Mucosa of stomach (tissue), 1 donor: ENCODE data around the gene OSCAR.

Source experiments
- H3K27me3 ChIP-seq: one replicate; pipeline ENCODE4 v1.7.0; 2013; ENCODE audit warnings: mild to moderate bottlenecking, low read length; ENCODE audit not compliant: control insufficient read depth, insufficient read depth
- H3K36me3 ChIP-seq: one replicate; pipeline ENCODE4 v1.7.0; 2013; ENCODE audit warnings: low read length; ENCODE audit not compliant: control insufficient read depth, insufficient read depth
- H3K4me1 ChIP-seq: one replicate; pipeline ENCODE4 v1.7.0; 2013; ENCODE audit warnings: mild to moderate bottlenecking, low read length; ENCODE audit not compliant: control insufficient read depth, insufficient read depth
- H3K4me3 ChIP-seq: one replicate; pipeline ENCODE4 v1.7.0; 2013; ENCODE audit warnings: low read length
- H3K9ac ChIP-seq: one replicate; pipeline ENCODE4 v1.7.0; 2013; ENCODE audit warnings: mild to moderate bottlenecking, low read length, moderate library complexity
- H3K9me3 ChIP-seq: one replicate; pipeline ENCODE4 v1.7.0; 2013; ENCODE audit warnings: mild to moderate bottlenecking, low read length, moderate library complexity; ENCODE audit not compliant: control insufficient read depth
- donor health status: Pancreatic carcinoma.

The OSCAR gene

DNA sequence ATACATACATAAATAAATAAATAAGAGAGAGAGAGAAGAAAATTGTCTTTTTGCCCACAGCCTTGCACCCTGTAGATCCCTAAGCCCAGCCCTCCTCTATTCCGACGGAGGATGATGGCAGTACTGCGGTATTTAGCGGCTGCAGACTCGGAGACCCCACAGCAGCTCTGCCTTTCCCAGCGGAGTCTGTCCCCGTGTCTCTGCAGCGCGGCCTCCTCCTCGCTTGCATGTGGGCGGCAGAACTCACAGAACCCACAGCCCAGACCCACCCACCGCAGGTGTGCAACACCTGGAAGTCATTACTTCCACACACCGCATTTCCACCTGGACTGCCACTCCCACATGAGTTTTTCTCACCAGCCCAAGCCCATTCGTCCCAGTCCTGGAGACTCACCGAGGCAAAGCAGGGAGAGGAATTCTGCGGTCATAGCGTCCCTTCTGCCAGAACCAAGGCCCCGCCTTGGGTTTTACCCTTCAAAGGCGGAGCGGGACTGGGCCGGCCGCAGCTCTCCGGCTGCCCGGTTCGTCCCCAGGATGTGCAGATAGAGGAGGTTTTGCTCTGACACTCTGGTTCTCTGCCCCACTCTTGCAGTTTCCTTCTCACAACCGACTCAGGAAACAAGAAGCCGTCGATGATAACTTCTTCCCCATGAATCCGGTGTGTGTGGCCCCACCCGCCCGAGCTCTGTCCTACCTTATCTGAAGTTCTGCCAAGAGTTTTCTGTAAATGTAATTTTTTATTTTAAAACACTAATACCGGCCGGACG lies 37.1 kb downstream of the OSCAR start, which contains the start of gene VSTM1:
VSTM1 (minus strand) TSS at position 548 of the 767 bp plus-strand sequence; CDS start at position 428, 120 bp downstream.
- no peak within 1 kb of the TSS for H3K9ac ChIP-seq
- no peaks in the 10 kb centered on the region for H3K9me3 ChIP-seq
- no peak within 1 kb of the TSS for H3K4me3 ChIP-seq
- H3K4me1 ChIP-seq = no peaks in the 10 kb centered on the region
- H3K36me3 ChIP-seq = no peaks in the 10 kb centered on the region
- H3K27me3 ChIP-seq = no peaks in the 10 kb centered on the region

DNA sequence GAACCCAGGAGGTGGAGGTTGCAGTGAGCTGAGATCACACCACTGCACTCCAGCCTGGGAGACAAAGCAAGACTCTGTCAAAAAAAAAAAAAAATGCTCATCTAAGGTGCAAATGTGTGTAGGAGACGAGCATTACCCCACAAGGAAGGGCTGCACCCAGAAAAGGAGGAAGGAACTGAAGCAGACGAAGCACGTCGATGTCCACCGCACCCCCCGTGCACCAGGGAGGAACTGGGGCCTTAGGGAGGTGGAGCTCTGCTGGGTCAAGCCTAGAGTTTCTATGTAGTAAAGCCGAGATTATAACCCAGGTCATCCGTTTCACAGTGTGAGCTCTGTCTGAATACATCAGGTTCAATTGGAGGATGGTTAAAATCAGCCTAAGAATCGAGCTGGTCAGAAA lies 38.0 kb downstream of the OSCAR start:
- Histone ChIP-seq H3K36me3 (no peaks in the 10 kb centered on the region), H3K4me3 (no peak overlapping the region), H3K27me3 (no peaks in the 10 kb centered on the region), H3K9ac (no peak overlapping the region), H3K4me1 (no peaks in the 10 kb centered on the region), H3K9me3 (no peaks in the 10 kb centered on the region)

DNA sequence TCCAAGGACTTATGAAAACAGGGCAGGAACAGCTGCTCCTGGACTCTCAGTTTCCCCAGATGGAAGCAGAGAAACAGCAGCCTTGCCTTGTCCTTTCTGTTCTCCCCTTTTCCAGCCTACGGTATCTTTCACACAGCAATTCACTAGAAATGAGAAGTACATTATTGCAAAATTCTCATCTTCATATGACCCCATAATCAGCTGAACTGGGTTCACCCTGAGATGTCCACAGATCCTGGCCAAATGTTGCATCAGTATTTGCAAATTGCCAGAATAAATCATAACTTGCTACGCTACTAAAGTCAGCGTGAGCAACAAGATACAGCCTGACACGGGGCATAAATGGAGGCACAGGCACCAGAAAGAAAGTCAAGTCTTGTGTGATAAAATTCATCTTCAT lies 53.0 kb downstream of the OSCAR start:
- no peaks in the 10 kb centered on the region for H3K4me1 ChIP-seq
- no peak overlapping the region for H3K9ac ChIP-seq
- H3K27me3 ChIP-seq = peaks cover 4% of the 10 kb centered on the region
- no peaks in the 10 kb centered on the region for H3K9me3 ChIP-seq
- H3K36me3 ChIP-seq = no peaks in the 10 kb centered on the region
- no peak overlapping the region for H3K4me3 ChIP-seq

DNA sequence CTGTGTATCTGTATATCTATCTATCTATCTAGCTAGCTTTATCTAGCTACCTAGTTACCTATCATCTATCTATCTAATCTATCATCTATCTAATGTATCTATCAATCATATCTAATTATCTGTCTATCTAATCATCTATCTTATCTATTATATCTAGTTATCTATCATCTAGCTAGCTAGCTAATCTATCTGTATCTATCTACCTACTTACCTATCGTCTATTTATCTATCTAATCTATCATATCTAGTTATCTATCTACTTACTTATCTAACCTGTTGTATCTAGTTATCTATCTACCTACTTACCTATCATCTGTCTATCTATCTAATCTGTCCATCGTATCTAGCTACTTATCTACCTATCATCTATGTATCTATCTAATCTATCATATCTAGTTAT lies 54.8 kb downstream of the OSCAR start:
- Histone ChIP-seq H3K9me3 (no peaks in the 10 kb centered on the region), H3K9ac (no peak overlapping the region), H3K36me3 (no peaks in the 10 kb centered on the region), H3K4me3 (no peak overlapping the region), H3K27me3 (peaks cover 4% of the 10 kb centered on the region), H3K4me1 (no peaks in the 10 kb centered on the region)
